Fibroblast of the conjunctiva (primary cell): Measurements from ENCODE around the gene BCKDHA.
"Not testable (repeated sequence)": the region's sequence is repeated elsewhere in the genome, so short reads cannot be mapped to it uniquely, and the experiment has no call there.

Source experiments
- DNase-seq: peaks from one replicate; pipeline ENCODE4 v3.0.0-alpha.2; 2010; ENCODE audit warnings: low read depth

Gene BCKDHA

GRCh38 chr19:41426116-41426841, 28.7 kb downstream of the BCKDHA start:
- no peak for DNase-seq

DNA sequence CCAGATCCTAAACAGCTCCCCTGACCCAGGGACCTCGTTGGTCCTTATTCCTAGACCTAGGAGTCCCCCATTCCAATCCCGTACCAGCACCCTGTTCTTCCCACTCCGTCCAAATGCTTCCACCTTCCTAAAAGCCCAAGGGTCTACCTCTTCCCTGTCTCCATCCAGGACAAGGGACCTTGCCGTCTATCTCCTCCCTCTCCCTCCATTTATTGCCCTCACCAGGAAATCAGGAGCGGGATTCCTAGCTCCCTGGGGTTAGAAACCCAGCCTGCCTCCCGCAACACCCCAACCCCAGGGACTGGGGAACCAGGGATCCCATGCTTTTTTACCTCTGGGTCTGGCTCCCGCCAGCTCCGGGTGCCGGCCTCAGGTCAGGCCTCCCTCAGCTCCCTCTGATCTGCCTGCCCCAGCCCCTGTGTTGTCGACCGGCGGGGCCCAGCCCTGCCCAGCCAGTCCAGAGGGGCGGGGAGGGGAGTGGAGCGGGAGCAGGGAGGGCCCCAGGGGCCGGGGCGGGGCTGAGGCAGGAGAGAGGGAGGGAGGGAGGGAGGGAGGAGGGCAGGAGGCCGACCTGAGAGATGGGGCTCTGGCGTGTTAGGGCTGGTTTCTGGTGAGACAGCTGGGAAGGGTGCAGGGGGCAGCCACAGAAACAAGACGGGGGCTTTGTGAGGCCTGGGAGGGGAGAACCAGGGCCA, 29.5 kb downstream of the BCKDHA start, which contains the start of gene B3GNT8:
B3GNT8 (minus strand) TSS at position 423 of the 695 bp plus-strand sequence. CDS start 596 bp downstream, outside the sequence.
- DNase-seq, result peak; percentile 43

GRCh38 chr19:41427647-41428480, 30.2 kb downstream of the BCKDHA start:
- no peak for DNase-seq

- DNase-seq, result no peak
Measured at GRCh38 chr19:41428481-41428859, 30.9 kb downstream of the BCKDHA start.

DNA sequence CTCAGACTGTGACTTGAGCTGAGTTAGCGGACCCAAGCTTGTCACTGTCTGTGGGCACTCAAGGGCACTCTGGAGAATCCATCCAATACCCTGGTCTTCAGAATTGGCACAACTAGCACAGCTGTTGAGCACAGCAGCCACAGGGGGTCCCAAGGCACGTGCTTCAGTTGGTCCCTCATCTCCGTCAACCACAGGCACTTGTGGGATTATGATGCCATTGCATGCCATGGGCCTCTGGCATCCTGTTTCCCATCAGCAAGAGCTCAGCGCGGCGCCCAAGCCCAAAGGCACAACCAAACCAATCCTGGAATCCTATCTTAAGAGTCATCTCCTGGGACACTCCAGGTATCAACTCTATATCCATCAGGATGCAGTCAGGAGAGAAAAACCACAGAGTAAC, 33.3 kb downstream of the BCKDHA start:
- no peak for DNase-seq

DNA sequence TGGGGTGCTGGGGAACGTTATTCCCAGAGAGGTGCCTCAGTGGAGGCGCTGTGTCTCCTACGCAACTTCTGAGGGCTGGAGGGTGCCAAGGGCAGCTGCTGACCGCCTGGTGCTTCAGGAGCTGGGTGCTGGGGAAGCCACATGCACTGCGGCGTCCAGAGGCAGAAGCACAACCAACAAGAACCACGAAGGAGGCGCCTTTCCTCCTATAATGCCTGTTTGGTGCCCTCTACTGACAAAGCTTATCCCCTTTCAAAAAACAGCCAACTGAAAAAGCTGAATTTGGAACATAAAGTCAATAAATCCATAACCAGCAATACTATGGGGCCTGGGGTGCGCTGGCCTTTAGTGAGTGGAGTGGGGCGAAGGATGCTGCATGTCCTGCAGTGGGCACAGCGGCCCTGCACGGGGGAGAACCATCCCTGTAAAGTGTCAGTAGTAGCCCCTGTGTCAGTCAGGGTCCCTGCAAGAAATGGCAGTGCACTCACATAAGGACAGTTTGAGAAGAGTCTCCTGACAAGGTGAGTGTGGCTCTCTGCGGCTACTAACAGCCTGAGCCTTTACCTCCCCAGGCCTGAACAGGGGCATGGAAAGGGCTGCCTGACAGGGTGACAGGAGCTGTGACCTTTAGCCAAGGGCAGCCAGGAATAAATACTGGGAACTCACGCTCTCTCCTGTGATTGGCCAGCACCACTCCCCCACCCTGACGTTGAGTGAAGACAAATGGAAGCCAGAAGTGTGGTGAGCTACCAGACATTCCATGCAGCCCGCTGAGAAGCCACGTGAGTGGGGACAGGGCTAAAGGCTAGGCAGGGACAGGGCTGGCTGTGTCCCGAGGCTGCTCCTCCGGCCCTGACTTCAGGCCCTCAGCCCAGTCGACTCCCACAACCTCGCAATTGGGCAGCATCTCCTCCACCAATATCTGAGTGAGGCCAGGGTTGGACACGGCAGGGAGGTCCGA, 34.1 kb downstream of the BCKDHA start:
- DNase-seq, result peak; percentile 18

DNA sequence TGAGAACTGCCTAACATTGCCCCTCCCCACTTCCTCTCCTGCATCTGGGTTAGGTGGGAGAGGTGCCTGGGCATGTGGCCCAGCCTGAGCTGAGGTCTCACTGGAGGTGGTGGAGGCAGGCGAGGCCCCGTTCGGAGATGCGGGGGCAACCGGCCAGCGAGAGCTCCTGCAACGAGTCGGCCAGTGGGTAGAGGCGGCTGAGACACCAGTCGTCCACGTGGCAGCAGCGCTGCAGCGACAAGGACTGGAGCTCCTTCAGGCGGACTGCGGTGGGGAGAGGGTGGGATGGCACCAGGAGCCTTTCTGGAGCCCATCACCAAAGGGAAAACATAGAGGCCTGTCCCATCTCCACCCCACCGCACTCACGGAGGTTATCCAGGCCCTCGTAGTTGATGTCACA, 35.6 kb downstream of the BCKDHA start:
- DNase-seq, result no peak

- no peak for DNase-seq
Measured at GRCh38 chr19:41434450-41434849, 36.8 kb downstream of the BCKDHA start.

GRCh38 chr19:41435376-41435775, 37.8 kb downstream of the BCKDHA start:
- DNase-seq, result not testable (repeated sequence)

DNA sequence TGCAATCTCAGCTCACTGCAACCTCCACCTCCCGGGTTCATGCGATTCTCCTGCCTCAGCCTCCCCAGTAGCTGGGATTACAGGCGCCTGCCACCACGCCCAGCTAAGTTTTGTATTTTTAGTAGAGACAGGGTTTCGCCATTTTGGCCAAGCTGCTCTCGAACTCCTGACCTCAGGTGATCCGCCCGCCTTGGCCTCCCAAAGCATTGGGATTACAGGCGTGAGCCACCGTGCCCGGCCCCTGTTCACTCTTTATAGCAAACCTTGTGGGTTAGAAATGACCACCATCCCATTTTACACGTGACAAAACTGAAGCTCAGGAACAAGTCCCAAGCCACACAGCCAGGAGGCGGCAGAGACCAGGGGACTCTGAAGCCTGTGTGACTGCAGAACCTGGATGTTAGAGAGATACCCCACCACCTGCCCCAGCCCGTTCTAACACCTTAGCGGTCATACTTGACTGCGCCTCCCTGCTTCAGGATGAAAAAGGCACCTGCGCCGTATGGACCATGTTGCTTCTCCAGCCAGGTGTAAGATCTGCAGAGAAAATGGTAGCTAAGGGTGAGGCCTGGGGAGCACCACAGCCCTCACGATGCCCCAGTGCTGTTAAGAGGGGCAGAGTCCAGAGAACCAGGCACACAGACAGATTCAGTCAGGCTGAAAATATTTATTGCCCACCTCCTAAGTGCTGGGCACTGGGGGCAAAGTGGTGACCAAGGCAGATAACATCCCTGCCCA, 38.5 kb downstream of the BCKDHA start:
- no peak for DNase-seq

DNA sequence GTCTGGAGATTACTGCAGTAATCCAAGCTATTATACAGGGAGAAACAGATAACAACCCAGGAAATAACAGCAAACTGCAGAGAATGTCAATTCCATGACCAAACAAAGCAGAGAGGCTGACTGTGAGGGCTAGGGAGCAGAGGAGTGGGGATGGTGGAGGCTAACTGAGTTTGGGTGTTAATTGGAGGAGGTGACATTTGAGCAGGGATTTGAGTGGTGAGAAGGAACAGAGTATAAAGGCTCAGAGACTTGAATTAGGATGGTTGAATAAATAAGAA, 39.0 kb downstream of the BCKDHA start:
- DNase-seq, result no peak

GRCh38 chr19:41437944-41438574, 40.4 kb downstream of the BCKDHA start:
- no peak for DNase-seq

- DNase-seq, result peak; percentile 96
Measured at GRCh38 chr19:41439441-41440222, 42.0 kb downstream of the BCKDHA start, which contains the start of gene DMAC2. Gene DMAC2, minus strand, starts transcription at chr19:41439912. Its CDS starts 13 bp downstream, at chr19:41439899.

DNA sequence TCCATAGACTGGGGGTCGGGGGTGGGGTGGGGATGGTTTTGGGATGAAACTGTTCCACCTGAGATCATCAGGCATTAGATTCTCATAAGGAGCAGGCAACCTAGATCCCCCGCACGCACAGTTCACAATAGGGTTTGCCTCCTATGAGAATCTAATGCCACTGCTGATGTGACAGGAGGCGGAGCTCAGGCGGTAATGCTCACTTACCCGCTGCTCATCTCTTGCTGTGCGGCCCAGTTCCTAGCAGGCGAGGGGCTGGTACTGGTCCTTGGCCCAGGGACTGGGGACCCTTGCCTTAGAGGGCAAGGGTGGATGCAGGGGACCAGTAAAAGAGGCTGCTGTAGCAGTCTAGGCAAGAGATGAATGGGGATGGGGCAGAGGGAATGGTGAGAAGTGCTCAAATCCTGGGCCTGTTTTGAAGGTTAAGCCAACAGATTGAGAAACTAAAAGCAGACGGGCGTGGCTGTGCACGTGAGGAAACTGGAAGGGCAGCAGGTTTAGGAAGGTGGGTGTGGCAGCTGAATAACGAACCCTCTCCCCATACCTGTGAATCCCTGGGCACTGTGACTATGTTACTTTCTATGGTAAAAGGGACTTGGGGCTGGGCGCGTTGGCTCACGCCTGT, 43.8 kb downstream of the BCKDHA start:
- no peak for DNase-seq

DNA sequence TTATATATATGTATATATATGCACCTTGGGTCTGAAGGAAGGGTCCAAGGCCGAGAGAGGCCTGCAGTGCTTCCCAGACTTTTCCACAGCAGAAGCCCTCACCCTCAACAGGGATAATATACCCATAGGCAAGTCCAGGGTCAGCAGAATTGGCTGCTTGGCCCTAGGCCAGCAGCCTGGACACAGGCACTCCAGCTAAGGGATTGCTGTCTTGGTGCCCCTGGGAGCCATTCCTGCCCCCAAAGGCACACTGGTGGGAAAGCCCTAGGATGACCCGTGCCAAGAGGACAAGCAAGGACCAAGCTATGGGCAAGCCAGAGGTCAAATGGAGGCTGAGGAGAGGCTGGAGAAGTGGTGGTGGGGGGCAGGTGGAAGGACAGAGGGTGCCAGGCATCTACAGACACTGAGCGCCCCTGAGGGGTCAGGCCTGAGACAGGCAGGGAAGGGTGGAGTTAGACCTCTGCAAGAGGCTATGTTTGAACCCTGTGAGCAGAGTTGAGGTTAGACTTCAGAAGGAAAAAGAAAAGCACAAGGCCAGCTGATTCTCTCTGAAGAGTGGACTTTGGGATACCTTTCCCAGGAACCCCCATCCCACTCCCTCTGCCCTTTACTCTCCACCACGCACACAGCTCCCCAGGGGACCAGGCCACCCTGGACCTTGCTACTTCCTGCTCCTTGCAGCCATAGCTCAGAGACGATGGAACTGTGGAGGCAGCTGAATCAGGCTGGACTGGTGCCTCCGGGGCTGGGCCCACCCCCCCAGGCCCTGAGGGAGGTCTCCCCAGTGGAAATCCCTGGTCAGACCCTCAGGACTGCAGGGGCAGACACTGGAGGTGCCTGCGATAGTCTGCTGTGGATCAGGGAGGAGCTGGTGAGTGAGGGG, 45.1 kb downstream of the BCKDHA start, which contains the start of gene ERICH4:
ERICH4 (plus strand) TSS at position 684 of the 883 bp plus-strand sequence; CDS start at position 698, 14 bp downstream.
- no peak for DNase-seq

DNA sequence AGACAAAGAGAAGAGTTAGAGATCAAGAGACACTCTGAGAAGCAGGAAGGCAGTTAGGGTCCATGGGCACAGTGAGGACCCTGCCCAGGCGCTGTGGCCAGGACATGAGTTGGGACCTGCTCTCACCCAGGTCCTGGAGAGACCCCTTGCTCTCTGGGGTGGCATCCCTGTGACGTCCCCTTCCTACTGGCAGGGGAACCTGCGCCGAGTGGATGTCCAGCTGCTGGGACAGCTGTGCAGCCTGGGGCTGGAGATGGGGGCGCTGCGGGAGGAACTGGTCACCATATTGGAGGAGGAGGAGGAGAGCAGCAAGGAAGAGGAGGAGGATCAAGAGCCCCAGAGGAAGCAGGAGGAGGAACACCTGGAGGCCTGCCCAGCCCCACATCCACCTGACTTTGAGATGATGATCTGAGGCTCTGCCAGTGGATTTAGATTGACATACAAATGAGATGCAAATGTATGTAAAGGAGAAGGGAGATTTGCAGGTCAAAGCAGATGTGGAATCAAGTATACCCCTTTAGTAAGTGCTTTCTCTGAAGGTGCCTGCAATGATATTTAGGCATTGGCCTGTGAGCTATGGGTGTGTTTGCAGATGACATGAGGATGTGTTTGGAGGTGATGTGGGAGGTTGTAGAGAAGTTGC, 46.3 kb downstream of the BCKDHA start:
- DNase-seq, result no peak

GRCh38 chr19:41445575-41445974, 48.0 kb downstream of the BCKDHA start:
- DNase-seq, result no peak
